GM21737 (cell line): ENCODE results near the gene WDR26.

Experiments
- ATAC-seq: cut with Tn5 transposase; IDR thresholded peaks from one replicate; pipeline ENCODE4 v1.9.1; 2021; ENCODE audit warnings: mild to moderate bottlenecking, moderate library complexity; ENCODE audit not compliant: unreplicated experiment

Gene WDR26

GRCh38 chr1:224393294-224393693 lies 41.3 kb downstream of the WDR26 start:
- no peak for ATAC-seq

GRCh38 chr1:224392411-224393249 lies 42.0 kb downstream of the WDR26 start:
- ATAC-seq, result no peak

DNA sequence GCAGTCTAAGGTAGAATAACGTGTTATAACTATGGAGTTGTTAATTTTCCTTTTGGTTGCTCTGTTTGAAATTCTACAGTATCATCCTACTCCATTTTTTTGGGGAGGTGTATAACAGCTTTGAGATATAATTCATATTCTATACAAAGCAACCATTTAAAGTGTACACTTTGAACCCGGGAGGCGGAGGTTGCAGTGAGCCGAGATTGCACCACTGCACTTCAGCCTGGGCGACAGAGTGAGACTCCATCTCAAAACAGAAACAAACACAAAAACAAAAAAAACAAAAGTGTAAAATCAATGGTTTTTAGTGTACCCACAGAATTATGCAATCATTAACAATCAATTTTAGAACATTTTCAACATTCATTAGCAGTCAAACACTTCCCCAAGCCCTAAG lies 44.1 kb downstream of the WDR26 start:
- ATAC-seq, result no peak

DNA sequence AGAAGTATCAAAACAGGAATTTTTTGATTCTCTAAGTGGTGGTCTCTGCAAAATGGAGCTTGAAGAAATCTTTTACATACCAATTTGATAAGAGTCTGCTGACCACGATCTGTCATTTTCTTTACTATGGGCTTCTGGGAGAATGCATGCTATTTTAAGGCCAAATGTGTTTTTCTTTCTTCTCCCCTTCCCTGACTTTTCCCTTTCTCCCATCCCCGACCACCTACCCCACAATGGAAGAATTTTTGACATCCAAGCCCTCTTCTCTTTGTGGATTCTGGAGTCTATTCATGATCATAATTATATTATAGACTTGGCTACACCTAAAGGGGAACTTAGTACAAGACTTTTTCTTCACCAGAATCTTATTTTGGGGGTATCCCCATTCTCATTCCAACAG lies 46.7 kb downstream of the WDR26 start:
- no peak for ATAC-seq

DNA sequence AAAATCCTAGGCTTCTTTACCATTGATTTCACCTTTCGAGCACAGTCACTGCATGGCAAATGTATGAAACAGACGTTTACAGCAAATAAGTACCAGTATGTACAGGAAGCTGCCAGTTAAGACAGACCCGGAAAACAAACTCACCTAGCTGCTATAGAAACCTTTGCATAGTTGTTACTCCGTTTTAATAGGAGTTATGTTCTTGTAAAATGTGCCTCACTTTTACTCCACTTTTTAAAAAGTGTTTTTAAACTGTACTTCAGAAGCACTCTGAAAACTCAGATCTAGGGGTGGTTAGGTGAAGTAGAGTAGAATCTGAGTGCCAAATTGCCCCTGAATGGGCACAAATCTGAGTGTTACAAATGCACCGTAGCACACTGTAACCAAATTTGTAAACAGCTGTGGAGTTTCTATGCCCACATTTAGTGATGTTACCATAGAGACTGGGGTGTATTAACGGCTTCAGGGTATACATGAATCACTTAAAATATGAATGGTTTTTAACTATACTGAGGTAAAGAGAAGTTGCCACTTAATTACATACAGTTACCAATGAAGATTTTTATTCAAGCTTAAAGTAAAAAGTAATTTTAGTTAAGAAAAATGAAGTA lies 47.2 kb downstream of the WDR26 start:
- ATAC-seq, result no peak

DNA sequence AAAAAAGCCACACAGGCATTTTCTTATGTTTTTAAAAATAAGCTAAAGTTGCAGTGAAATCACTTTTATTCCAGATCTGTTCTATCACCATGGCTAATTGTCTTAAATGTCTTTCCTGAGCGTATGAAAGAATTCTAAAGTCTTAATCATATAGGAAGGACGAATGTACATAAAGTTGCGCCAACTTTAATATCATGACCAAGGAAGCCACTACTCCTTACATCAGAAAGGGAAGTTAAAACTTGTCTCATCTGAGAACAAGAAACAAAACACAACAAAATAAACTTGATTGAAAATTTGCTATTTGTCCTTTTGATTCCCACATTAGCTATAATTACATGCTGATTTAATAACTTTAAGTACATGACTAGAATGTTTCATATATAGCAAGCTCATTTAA lies 51.4 kb downstream of the WDR26 start:
- ATAC-seq, result no peak

DNA sequence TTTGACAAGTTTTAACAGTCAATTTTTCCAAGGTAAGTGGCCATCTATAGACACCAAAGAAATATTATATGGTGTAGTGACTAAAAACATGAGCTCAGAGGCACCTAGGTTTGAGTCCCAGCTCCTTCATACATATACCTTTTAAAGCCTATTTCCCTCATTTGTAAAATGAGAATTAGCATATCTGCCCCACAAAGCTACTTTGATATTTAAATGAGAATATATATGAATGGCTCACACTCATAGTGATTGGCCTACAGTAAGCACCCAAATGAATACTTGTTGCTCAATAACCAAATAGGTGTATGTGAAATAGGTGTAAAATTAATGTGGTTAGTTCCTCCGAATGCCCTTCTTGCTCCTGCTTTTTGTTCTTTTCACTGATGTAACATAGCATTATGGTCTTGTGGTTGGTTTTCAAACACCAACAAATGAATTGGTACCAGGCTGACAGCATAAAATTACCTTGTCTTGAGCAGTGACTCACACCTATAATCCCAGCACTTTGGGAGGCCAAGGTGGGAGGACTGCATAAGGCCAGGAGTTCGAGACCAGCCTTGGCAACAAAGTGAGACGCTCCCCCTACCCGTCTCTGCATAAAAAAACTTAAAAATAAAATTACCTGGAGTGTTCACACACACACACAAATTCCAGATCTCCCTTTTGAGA lies 52.6 kb downstream of the WDR26 start:
- no peak for ATAC-seq

GRCh38 chr1:224380003-224380402 lies 54.6 kb downstream of the WDR26 start:
- ATAC-seq, result peak; percentile 48

- peak; percentile 42 for ATAC-seq
Observed at GRCh38 chr1:224378855-224379631, 55.6 kb downstream of the WDR26 start.

DNA sequence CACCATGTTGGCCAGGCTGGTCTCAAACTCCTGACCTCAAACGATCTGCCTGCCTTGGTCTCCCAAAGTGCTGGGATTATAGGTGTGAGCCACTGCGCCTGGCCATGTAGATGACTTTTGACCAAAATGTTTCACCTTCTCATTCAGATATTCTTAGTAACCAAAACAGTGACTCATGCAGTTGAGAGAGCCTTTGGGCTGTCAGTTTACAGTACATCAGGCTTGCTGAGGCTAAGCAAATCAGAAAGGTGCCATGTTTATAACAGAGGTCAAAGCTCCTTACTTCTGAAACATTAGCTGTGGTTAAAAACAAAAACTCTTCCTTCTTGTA lies 57.0 kb downstream of the WDR26 start:
- ATAC-seq, result peak; percentile 54

- ATAC-seq, result no peak
Observed at GRCh38 chr1:224375059-224375458, 59.5 kb downstream of the WDR26 start.

- no peak for ATAC-seq
Observed at GRCh38 chr1:224373008-224373590, 61.5 kb downstream of the WDR26 start.

DNA sequence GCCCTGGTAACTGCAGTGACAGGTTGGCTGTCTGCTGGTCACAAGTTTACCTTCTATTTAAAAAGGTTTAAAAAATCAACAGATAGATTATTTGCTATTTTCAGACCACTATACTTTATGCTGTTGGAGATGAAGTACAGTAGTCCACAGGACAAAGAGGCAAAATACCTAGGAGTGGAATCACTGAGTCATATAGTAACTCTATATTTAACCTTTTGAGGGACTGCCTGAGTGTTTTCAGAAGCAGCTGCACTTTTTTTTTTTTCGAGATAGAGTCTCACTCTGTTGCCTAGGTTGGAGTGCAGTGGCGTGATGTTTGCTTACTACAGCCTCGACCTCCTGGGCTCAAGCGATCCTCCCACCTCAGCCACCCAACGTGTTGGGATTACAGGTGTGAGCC lies 66.2 kb downstream of the WDR26 start:
- no peak for ATAC-seq

DNA sequence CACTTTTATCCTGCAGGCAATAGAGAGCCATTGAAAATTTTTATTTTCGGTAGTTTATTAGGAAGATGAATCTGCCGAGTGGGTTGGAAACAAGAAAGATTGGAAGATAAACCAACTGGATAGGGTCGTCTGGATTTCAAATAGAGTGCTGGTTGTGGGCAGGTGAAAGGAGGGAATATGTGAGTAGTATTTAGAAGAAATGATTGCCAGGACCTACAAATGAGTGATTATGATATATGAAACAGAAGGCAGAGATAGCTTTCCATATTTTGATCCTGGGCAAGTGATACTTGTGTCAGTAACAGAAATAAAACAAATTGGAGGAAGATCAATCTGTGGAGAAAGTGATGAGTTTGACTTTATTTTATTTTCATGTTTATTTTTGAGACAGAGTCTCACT lies 75.4 kb downstream of the WDR26 start:
- ATAC-seq, result no peak

GRCh38 chr1:224358237-224358636 lies 76.4 kb downstream of the WDR26 start:
- no peak for ATAC-seq

- no peak for ATAC-seq
Observed at GRCh38 chr1:224357626-224358124, 76.9 kb downstream of the WDR26 start.

DNA sequence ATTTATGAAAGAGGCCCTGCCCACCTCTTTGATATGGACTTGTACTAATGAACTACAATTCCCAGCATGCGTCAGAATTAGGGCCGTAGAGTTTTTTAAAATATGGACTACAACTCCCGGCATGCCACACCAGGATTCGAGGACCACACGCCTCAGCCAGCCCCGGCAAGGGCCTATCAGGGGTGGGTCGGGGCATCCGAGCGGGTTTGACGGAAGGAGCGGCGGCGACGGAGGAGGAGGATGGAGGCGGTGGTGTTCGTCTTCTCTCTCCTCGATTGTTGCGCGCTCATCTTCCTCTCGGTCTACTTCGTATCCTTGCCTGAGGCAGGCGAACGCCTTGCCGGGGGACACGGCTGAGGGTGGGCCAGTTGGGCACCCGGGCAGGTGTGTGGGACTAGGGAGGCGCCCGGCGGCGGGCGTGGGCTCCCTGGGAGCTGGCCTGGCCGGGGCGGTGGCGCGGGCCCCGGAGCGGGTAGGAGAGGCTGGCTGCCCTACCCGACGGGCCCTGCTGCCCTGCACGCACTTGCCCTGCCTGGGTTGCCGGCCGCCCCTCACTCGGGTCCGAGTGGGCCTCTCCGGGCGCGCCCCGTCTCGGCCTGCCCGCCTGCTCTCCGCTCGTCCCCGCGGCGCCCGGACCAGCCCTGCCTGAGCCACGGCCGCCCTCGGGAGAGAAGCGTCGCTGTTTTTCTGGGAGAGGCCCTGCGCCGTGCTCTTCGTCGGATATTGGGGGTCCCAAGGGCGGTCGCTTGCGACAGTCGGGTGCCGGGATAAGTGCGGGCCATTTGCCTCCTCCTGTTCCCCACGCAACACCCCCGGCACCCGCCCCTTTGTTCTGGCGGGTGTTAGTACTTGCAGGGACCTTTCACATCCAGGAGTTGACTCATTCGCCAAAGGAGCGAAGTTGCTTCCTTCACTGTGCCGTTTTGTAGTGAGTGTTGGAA lies 77.6 kb downstream of the WDR26 start, which contains the start of gene CNIH4:
TSS of gene CNIH4 (plus strand) at position 195 of the 941 bp plus-strand sequence. CDS start at position 241, 46 bp downstream.
- peak; percentile 98 for ATAC-seq

DNA sequence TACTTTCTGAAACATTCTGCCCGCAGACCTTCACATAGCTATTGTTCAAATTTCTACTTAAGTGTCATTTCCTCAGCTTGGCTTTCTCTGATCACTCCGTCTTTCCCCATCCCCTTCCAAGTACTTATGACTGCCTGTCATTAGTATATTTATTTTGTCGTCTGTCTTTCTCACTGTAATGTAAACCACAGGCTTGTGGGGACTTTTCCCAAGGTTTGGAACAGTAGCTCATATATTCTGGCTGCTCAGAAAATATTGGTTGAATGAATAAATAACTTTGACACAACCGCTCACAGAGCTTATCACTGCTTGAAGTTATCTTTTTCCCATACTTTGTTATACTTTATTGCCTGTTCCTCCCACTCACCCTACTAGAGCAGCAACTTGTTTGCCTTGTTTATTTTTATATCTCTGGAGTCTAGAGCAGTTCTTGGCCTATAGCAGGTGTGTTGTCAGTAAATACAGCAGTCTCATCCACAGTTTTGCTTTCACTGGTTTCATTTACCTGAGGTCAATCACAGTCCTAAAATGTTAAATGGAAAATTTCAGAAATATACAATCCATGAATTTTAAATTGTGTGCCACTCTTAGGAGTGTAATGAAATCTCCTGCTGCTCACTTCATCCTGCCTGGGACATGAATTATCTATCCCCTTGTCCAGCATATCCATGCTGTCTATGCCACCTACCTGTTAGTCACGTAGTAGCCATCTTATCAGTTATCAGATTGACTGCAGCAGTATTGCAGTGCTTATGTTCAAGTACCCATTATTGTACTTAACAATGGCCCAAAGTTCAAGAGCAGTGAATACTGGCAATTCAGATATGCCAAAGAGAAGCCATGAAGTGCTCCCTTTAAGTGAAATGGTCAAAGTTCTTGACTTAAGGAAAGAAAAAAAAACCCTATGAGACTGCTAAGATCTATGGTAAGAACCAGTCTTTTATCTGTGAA lies 80.3 kb downstream of the WDR26 start:
- no peak for ATAC-seq
